GM19193 (cell line): ENCODE data around the gene FAM98A.

ENCODE experiments used
- POLR2A ChIP-seq: IDR thresholded peaks from 4 replicates; pipeline ENCODE4 v1.6.1; 2011; ENCODE audit not compliant: insufficient read depth, insufficient read length; ENCODE audit errors: extremely low read depth

The FAM98A gene

GRCh38 chr2:33599175-33599942, at the start of gene FAM98A:
FAM98A (minus strand) TSS chr2:33599299; CDS start chr2:33599221, 78 bp downstream.
- peak; percentile 59 for TF ChIP-seq POLR2A

- no peak for TF ChIP-seq POLR2A
Observed at GRCh38 chr2:33645861-33646260, 46.8 kb upstream of the FAM98A start.

GRCh38 chr2:33644215-33644614, 45.1 kb upstream of the FAM98A start:
- no peak for TF ChIP-seq POLR2A

- TF ChIP-seq POLR2A: no peak
Observed at GRCh38 chr2:33636001-33636400, 36.9 kb upstream of the FAM98A start.

GRCh38 chr2:33634261-33634910, 35.3 kb upstream of the FAM98A start:
- no peak for TF ChIP-seq POLR2A

GRCh38 chr2:33633315-33633714, 34.2 kb upstream of the FAM98A start:
- no peak for TF ChIP-seq POLR2A

GRCh38 chr2:33632831-33633230, 33.7 kb upstream of the FAM98A start:
- no peak for TF ChIP-seq POLR2A

GRCh38 chr2:33628031-33628827, 29.1 kb upstream of the FAM98A start:
- TF ChIP-seq POLR2A: no peak

- no peak for TF ChIP-seq POLR2A
Observed at GRCh38 chr2:33619028-33619427, 19.9 kb upstream of the FAM98A start.

- TF ChIP-seq POLR2A: no peak
Observed at GRCh38 chr2:33617989-33618388, 18.9 kb upstream of the FAM98A start.

- TF ChIP-seq POLR2A: no peak
Observed at GRCh38 chr2:33617401-33617800, 18.3 kb upstream of the FAM98A start.

GRCh38 chr2:33616873-33617272, 17.8 kb upstream of the FAM98A start:
- no peak for TF ChIP-seq POLR2A

GRCh38 chr2:33614190-33614589, 15.1 kb upstream of the FAM98A start:
- TF ChIP-seq POLR2A: no peak

- no peak for TF ChIP-seq POLR2A
Observed at GRCh38 chr2:33607905-33608304, 8.8 kb upstream of the FAM98A start.

GRCh38 chr2:33607251-33607721, 8.2 kb upstream of the FAM98A start:
- no peak for TF ChIP-seq POLR2A

- TF ChIP-seq POLR2A: no peak
Observed at GRCh38 chr2:33606622-33607021, 7.5 kb upstream of the FAM98A start.

- TF ChIP-seq POLR2A: no peak
Observed at GRCh38 chr2:33606100-33606499, 7.0 kb upstream of the FAM98A start.
